HEK293 (cell line): ENCODE data around the gene EIF3B.

Experiments
- BCL11B ChIP-seq: fragments of 450-650 bp; formaldehyde crosslinking; IDR thresholded peaks from 2 replicates; pipeline ENCODE4 v1.5.1; 2016; ENCODE audit warnings: low read depth, missing biosample characterization, missing genetic modification characterization
- KLF9 ChIP-seq: fragments of 450-650 bp; formaldehyde crosslinking; IDR thresholded peaks from 2 replicates; pipeline ENCODE4 v1.5.1; 2016; ENCODE audit warnings: missing biosample characterization, missing genetic modification characterization, low read depth
- ZNF121 ChIP-seq: fragments of 450-650 bp; formaldehyde crosslinking; IDR thresholded peaks from 2 replicates; pipeline ENCODE4 v1.5.1; 2016; ENCODE audit warnings: missing biosample characterization, missing genetic modification characterization
- ZNF266 ChIP-seq: fragments of 450-650 bp; formaldehyde crosslinking; IDR thresholded peaks from 2 replicates; pipeline ENCODE4 v1.5.1; 2016; ENCODE audit warnings: missing biosample characterization, missing genetic modification characterization, low read depth
- ZNF302 ChIP-seq: fragments of 450-650 bp; formaldehyde crosslinking; IDR thresholded peaks from 2 replicates; pipeline ENCODE4 v1.5.1; 2016; ENCODE audit warnings: missing biosample characterization, missing genetic modification characterization, low read depth
- TF ChIP-seq, protein P1 (sequence below): fragments of 450-650 bp; formaldehyde crosslinking; IDR thresholded peaks from 2 replicates; pipeline ENCODE4 v1.5.1; 2016; ENCODE audit warnings: missing biosample characterization, missing genetic modification characterization

DNA sequence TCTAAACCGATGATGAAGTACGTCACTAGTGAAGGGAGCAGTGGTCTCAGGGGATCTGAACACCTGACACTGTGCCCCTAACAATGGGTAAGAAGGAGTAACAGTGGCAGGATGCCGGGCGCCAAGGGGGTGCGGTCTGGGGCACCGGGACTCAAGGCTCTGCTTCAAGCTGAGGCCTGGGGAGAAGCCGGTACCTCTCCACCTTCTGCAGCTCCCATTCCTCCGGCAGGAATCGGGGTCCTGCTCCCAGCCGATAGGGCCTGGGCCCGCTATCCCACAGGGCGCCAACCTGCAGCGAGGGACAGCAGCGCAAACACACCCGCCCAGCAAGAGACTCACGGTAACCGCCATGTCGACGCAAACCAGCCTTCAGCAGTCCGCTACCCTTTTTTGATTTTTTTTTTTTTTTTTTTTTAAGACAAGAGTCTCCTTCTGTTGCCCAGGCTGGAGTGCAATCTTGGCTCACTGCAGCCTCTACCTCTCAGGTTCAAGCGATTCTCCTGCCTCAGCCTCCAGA, 40.0 kb downstream of the EIF3B start:
- TF ChIP-seq ZNF266 (tag by site-specific recombination), result no peak
- TF ChIP-seq, protein P1, sequence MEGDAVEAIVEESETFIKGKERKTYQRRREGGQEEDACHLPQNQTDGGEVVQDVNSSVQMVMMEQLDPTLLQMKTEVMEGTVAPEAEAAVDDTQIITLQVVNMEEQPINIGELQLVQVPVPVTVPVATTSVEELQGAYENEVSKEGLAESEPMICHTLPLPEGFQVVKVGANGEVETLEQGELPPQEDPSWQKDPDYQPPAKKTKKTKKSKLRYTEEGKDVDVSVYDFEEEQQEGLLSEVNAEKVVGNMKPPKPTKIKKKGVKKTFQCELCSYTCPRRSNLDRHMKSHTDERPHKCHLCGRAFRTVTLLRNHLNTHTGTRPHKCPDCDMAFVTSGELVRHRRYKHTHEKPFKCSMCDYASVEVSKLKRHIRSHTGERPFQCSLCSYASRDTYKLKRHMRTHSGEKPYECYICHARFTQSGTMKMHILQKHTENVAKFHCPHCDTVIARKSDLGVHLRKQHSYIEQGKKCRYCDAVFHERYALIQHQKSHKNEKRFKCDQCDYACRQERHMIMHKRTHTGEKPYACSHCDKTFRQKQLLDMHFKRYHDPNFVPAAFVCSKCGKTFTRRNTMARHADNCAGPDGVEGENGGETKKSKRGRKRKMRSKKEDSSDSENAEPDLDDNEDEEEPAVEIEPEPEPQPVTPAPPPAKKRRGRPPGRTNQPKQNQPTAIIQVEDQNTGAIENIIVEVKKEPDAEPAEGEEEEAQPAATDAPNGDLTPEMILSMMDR (tag by site-specific recombination), result no peak
- TF ChIP-seq ZNF302 (tag by site-specific recombination), result no peak
- no peak for TF ChIP-seq ZNF121
- no peak for TF ChIP-seq BCL11B (tag by site-specific recombination)
- no peak for TF ChIP-seq KLF9 (tag by site-specific recombination)
